Measurements from ENCODE around the gene MAP1LC3B2. TPM values are rescaled to one million over a fixed set of nuclear protein-coding genes. Genes with fewer than 3 reads are reported as not detected.

MAP1LC3B2 gene
- total RNA-seq, 1 experiment from 2014 or later: 1.5 TPM

DNA sequence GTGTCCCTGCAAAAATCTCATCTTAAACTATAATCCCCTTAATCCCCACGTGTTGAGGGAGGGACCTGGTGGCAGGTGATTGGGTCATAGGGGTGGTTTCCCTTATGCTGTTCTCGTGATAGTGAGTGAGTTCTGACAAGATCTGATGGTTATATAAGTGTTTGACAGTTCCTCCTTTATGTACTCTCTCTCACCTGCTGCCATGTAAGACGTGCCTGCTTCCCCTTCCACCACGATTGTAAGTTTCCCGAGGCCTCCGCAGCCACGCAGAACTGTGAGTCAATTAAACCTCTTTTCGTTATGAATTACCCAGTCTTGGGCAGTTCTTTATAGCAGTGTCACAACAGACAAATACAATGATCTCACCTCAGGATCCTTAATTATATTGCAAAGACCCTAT, 45.2 kb upstream of the MAP1LC3B2 start:
- no peak overlapping the region for H3K14ac ChIP-seq (ENCODE audit: insufficient read depth, low read length)
- H3K79me1 ChIP-seq (ENCODE audit: insufficient read depth, low read depth, low read length, poor library complexity, severe bottlenecking): no peaks in the 10 kb centered on the region
- no peak overlapping the region for H2BK5ac ChIP-seq (ENCODE audit: insufficient read length, low read length)
- no peak overlapping the region for H3K4ac ChIP-seq (ENCODE audit: low read depth, low read length)
- Mint-ChIP-seq H3K4me1 (peaks cover 20 to 24% of the 10 kb centered on the region in 2 experiments), H3K27ac (no peak overlapping the region), H3K9me3 (no peaks in the 10 kb centered on the region; a peak in 1 of 5 replicates), H3K4me3 (no peak overlapping the region), H3K36me3 (ENCODE audit: insufficient read depth in 1 of 3, low read depth in 3 of 3) (no peaks in the 10 kb centered on the region), H3K27me3 (ENCODE audit: low read depth) (peaks cover 44% of the 10 kb centered on the region)
- no peak overlapping the region for H2BK15ac ChIP-seq (ENCODE audit: low read depth, low read length)
- peaks cover 2% of the 10 kb centered on the region; the same call in 1 of the 2 replicates for H3K4me1 ChIP-seq (ENCODE audit: insufficient read depth, low read length)
- no peak overlapping the region for H2BK12ac ChIP-seq (ENCODE audit: insufficient read length, low read depth, low read length)
- no peak overlapping the region for H3K18ac ChIP-seq (ENCODE audit: insufficient read length, low read depth, low read length)
- H3T11ph ChIP-seq (ENCODE audit: low read length): no peak overlapping the region
- H4K5ac ChIP-seq (ENCODE audit: insufficient read length, low read depth, low read length): no peak overlapping the region
- H3K9ac ChIP-seq (ENCODE audit: extremely low read depth, insufficient read length, low read length): no peak overlapping the region
- H3K27ac ChIP-seq (ENCODE audit: insufficient read length, low read depth, low read length): no peak overlapping the region
- H3K23me2 ChIP-seq (ENCODE audit: insufficient read length, low read depth, low read length, poor library complexity, severe bottlenecking): no peaks in the 10 kb centered on the region
- H4K8ac ChIP-seq (replicated peaks; ENCODE audit: insufficient read length, low read depth, low read length): no peak overlapping the region
- TF ChIP-seq, protein P1, sequence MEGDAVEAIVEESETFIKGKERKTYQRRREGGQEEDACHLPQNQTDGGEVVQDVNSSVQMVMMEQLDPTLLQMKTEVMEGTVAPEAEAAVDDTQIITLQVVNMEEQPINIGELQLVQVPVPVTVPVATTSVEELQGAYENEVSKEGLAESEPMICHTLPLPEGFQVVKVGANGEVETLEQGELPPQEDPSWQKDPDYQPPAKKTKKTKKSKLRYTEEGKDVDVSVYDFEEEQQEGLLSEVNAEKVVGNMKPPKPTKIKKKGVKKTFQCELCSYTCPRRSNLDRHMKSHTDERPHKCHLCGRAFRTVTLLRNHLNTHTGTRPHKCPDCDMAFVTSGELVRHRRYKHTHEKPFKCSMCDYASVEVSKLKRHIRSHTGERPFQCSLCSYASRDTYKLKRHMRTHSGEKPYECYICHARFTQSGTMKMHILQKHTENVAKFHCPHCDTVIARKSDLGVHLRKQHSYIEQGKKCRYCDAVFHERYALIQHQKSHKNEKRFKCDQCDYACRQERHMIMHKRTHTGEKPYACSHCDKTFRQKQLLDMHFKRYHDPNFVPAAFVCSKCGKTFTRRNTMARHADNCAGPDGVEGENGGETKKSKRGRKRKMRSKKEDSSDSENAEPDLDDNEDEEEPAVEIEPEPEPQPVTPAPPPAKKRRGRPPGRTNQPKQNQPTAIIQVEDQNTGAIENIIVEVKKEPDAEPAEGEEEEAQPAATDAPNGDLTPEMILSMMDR (conservative IDR thresholded peaks at IDR 0.05): no peak
- H3K4me2 ChIP-seq (ENCODE audit: insufficient read depth, insufficient read length, low read length): no peak overlapping the region
- H4K20me1 ChIP-seq (ENCODE audit: control insufficient read depth, insufficient read depth, insufficient read length): no peaks in the 10 kb centered on the region
- WGBS (ENCODE audit: extremely low coverage, insufficient read length, low lambda C conversion rate): no CpG with 5 or more reads among the region's 8 CpGs
- no peaks in the 10 kb centered on the region for H3K9me3 ChIP-seq (ENCODE audit: control insufficient read depth, low read depth, low read length)
- no peak overlapping the region for H4K91ac ChIP-seq (ENCODE audit: insufficient read length, low read depth, low read length)
- H2BK20ac ChIP-seq (ENCODE audit: low read depth, low read length, poor library complexity, severe bottlenecking): no peak overlapping the region
- H2AFZ ChIP-seq (ENCODE audit: low read length): no peak overlapping the region
- no peak overlapping the region for H3K56ac ChIP-seq (ENCODE audit: insufficient read length, low read depth, low read length)
- DNase-seq: no peak
- no peak overlapping the region for H3K23ac ChIP-seq (ENCODE audit: insufficient read length, low read depth, low read length)
- no peak overlapping the region for H2AK5ac ChIP-seq (ENCODE audit: insufficient read length, low read length)
- H3K27me3 ChIP-seq (ENCODE audit: insufficient read depth, low read length): no peaks in the 10 kb centered on the region
- H2BK120ac ChIP-seq (ENCODE audit: low read depth, low read length, poor library complexity, severe bottlenecking): no peak overlapping the region
- no peaks in the 10 kb centered on the region for H3K79me2 ChIP-seq (ENCODE audit: insufficient read depth, low read length)
